GM19035 (cell line): ENCODE measurements around the gene LSM3.
"Not testable (repeated sequence)": the region's sequence is repeated elsewhere in the genome, so short reads cannot be mapped to it uniquely, and the experiment has no call there.

Experiments used
- ATAC-seq: cut with Tn5 transposase; IDR thresholded peaks from one replicate; pipeline ENCODE4 v1.9.1; 2021; ENCODE audit not compliant: unreplicated experiment

The LSM3 gene

DNA sequence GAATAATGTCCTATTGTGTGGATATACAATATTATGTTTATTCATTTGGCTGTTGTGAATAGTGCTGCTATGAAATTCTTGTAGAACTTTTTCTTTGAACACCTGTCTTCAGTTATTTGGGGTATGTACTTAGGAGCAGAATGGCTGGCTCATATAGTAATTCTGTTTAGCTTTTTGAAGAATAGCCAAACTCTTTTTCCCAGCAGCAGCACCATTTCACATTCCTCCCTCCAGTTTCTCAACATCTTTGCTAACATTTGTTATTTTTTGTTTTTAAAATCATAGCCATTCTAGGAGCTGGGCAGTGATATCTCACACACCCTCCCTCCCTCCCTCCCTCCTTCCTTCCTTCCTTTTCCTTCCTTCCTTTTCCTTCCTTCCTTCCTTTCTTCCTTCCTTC lies 39.7 kb downstream of the LSM3 start:
- no peak for ATAC-seq

- ATAC-seq, result no peak
Observed at GRCh38 chr3:14220933-14221332, 42.3 kb downstream of the LSM3 start.

GRCh38 chr3:14221902-14222301 lies 43.3 kb downstream of the LSM3 start:
- ATAC-seq, result no peak

DNA sequence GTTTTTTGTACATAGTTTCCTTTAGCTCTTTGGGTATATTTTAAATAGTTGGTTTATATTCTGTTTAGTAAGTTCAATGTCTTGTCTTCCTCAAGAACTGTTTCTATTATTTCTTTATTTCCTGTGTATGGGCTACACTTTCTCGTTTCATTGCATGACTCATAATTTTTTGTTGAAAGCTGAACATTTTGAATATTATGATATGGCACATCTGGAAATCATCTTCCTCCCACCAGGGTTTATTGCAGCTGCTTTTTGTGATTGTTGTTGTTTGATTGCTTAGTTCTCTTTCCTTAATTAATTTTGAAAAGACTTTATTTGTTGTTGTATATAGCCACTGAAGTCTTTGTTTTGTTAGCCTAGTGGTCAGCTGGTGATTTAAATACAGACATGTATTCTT lies 43.8 kb downstream of the LSM3 start:
- ATAC-seq, result no peak

GRCh38 chr3:14222900-14223594 lies 44.4 kb downstream of the LSM3 start:
- ATAC-seq, result no peak

- no peak for ATAC-seq
Observed at GRCh38 chr3:14223595-14223994, 45.0 kb downstream of the LSM3 start.

DNA sequence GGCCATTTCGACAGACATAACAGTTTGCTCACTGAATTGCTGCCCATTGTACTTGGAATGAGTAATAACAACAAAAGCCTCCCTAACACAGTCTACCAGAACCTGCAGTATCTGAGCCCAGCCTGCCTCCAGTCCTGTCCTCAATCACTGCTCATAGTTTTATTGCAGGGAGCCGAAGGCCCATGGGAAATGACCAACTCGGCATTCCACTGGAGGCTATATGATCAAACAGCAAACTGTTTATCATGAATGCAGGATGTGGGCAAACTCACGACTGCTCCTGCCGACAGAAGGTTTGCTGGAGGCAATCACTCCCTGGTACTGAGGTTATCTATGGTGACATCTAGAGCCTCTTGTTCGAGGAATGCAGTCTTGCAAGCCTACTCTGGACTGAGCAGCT lies 46.3 kb downstream of the LSM3 start:
- ATAC-seq, result no peak

DNA sequence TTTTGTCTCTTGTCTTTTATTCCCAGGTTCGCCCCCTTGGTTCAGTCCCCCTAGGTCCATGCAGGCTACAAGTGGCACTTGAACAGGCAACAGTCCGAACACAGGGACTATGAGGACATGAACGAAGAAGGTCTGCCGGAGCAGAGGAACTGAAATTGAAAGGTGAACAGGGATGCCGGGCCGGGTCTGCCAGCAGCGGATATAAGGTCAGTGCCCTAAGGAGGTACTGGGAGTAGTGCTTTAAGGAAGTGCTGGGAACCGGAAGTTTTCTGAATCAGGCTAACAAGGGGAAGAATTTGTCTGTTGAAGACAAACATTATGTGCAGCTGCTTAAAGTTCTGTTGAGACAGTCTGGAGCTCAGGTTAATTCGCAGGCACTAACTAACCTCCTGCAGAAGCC lies 46.8 kb downstream of the LSM3 start:
- ATAC-seq, result no peak

GRCh38 chr3:14226351-14226750 lies 47.7 kb downstream of the LSM3 start:
- not testable (repeated sequence) for ATAC-seq

- ATAC-seq, result no peak
Observed at GRCh38 chr3:14227856-14228255, 49.2 kb downstream of the LSM3 start.

DNA sequence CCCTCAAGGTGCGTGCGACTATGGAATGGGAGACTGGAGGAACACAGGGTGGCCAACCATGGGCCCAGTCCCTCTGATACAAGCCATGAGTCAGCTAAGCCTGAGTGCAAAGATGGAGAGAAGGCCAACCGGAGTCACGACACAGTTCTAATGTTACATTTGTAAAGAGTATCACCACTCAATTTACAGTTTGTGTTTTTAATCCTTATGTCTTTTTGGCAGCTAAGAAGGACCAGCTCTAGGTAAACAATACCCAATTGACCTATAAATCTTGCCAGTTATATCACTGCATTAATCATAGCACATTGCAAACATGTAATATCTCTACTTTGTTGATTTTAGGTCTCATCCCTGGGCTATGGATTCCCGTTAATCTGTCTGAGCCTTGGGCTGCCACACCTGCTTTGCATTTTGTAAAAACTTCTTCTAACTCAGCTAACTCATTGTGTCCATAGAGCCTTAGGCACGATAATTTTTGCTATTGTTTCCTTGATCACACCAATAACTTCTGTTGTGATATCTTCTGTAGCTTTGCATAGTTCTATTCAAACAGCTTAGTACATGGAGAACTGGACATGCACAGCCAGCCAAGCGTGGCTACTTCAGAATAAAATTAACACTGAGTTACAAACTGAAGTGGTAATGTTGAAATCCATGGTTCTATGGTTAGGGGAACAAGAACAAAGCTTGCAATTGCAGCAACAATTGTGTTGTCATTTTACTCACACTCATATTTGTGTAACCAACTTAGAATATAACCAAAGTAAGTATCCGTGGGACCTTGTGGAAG lies 50.3 kb downstream of the LSM3 start:
- no peak for ATAC-seq

GRCh38 chr3:14229695-14230094 lies 51.1 kb downstream of the LSM3 start:
- ATAC-seq, result not testable (repeated sequence)

DNA sequence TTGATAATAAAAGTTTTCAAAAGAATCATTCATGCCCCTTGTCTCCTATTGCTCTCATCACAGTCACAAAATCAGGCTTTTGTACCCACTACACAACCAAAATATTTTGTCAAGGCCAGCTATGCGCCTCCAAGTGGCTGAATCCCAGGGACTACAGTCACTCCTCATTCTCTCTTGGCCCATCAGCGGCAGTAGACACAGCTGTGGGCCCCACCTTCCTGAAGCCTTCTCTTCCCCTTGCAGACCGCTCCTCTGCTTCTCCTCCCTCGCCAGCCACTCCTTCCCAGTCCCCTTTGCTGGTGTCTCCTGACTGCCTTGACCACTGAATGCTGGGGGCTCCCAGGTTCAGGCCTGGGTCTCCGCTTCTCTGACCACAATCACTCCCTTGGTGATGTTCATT lies 52.1 kb downstream of the LSM3 start:
- no peak for ATAC-seq

DNA sequence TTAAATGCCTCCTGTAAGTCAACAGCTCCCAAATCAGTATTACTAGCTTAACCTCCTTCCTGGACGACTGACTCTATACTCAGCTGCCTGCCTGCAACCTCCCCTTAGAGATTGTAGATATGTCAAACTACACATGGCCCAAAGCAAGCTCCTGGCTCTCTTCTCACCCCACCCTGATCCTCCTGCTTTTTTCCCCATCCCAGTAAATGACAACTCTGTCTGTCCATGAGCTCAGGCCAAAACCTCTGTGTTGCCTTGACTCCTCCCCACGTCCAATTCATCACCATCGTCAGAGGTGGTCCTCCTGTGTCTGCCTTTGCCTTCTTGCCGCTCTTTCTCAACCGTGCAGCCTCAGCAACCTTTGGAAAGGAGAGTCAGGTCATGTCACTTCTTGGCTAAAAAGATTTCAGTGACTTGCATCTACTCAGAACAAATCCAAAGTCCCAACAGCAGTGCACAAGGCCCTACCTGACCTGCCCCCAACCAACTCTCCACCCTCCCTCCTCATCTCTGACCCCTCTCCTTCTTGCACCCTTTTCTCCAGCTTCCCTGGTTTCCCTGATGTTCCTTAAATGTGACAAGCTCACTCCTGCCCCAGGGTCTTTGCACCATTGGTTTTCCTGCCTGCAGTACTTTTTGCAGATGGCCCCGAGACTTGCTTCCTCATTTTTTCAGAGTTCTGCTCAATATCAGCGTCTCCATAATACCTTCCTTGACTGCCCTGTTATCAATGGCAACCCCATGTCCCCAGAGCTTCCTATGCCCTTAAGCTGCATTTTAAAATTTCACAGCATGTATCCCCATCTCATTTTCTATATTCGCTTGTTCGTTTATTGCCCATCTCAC lies 52.8 kb downstream of the LSM3 start:
- no peak for ATAC-seq

DNA sequence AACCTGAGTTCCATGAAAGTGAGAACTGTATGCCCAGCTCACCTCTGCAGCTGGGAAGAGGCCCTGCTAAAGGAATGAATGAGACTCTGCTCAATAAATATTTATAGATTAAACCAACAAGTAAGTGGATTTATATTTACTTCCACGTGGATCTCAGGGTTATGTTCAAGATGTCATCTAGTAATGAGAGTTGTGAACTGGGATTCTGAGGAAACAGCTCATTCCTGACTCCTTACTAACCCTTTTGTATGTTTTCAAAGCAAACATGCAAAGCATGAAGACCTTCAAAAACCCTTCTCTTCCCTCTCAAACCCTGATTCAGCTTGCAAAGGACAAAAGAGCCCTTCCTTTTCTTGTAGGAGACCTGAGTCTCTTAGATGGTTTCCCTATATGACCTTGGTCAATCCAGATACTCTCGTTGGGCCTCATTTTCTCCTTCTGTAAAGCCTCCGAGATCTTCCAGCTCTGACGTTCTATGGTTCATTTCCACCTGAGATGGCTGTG lies 53.4 kb downstream of the LSM3 start:
- ATAC-seq, result no peak

DNA sequence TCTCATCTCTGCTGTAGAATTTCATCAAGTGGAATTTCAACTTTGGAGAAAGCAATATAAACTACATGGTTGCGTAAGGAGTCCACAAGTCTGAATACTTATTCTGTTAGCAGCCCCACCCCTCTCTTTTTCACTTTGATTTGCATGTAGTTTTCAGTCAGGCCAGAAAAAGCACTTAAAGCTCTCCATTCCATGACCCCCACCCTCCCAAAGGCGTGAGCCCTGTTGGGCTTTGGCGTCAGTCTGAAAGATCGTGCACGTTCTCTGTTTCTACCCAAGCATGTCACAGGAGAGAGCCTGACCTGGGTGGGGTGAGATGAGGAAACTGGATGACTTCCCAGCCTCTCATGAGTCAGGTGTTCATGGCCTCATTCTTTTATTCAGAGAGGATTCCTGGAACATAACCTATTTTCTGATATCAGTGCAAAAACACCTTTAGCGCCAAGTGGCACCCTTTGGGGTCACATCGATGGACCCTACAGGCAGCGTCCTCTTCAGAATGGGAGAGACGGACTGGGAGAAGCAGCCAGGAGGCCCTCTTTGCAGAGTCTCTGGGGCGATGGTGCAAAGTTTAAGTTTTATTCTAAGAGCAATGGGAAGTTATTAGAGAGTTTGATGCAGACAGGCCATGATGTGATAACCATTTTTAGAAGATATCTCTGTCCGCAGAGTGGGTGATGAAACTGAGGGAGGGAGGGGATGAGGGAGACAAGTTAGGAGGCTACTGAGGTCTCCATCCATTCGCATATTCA lies 55.8 kb downstream of the LSM3 start:
- no peak for ATAC-seq

DNA sequence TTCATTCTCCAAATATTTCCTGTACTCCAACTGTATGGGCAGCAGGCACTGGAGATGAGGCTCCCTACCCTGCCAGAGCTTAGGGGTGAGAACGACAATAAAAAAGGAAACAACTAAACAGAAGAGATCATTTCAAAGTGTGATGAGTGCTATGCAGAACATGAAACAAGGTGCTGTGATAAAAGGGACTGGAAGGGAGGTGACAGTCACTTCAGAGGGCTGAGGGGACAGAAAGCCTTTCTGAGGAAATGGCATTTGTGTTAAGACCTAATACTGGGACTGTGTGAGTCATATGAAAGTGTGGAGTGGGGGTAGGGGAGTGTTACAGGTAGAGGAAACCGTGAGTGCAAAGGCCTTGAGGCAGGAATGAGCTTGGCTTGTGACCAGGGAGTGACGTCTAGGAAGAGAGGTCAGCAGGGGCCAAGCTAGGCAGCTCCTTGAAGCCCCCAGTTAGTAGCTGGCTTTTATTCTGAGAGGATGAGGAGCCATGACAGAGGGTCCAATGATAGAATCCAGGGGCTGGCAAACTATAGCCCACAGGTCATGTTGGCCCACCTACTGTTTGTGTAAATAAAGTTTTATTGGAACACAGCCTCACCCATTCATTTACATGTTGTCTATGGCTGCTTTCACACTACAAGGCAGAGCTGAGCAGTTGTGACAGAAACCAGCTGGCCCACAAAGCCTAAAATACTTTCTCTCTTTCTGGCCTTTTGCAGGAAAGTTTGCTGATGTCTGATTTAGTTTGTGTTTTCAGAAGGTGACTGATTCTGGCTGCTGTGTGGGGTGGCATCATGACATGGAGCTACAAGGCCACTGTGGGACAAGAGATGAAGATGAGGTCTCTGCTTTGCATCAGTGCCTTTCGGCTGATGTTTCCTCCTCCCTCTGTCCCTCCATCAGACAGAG lies 56.6 kb downstream of the LSM3 start:
- no peak for ATAC-seq

GRCh38 chr3:14235912-14236295 lies 57.3 kb downstream of the LSM3 start:
- no peak for ATAC-seq

DNA sequence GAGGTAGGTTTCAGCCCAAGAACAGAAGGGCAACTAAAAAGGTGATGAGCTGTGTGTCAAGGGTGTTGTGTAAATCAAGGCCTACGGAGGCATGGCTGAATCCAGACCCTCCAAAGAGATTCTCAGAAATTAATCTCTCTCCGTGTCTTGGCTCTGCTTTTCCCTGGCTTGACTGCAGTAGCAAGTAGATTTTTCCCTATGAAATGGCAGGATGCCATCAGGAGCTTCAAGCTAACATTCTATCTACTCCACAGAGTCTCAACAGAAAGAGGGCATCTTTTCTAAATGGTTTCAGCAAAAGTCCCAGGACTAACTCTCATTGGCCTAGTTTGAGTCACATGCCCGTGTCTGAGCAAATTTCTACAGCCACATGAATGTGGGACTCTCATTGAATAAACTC lies 58.3 kb downstream of the LSM3 start:
- ATAC-seq, result no peak

GRCh38 chr3:14237457-14237856 lies 58.8 kb downstream of the LSM3 start:
- ATAC-seq, result no peak
